Stimulated activated CD4-positive, alpha-beta T cell treated with anti-CD3 and anti-CD28 coated beads, Interleukin-2, amount 100 ng/mL, for 24 hours (primary cell): ENCODE results near the gene PKP3.
"Not testable (repeated sequence)": the region's sequence is repeated elsewhere in the genome, so short reads cannot be mapped to it uniquely, and the experiment has no call there.

ENCODE experiments used
- DNase-seq, 2 donors: peaks; one replicate each; pipeline ENCODE4 v3.0.0-alpha.2; 2020

PKP3 gene

GRCh38 chr11:377883-378500, 16.0 kb upstream of the PKP3 start:
- no peak for DNase-seq

GRCh38 chr11:379205-380094, 14.6 kb upstream of the PKP3 start:
- DNase-seq = no peak

- DNase-seq = no peak
Measured at GRCh38 chr11:380095-380480, 13.9 kb upstream of the PKP3 start.

- no peak for DNase-seq
Measured at GRCh38 chr11:380491-380890, 13.5 kb upstream of the PKP3 start.

- DNase-seq = no peak
Measured at GRCh38 chr11:380996-381395, 13.0 kb upstream of the PKP3 start.

DNA sequence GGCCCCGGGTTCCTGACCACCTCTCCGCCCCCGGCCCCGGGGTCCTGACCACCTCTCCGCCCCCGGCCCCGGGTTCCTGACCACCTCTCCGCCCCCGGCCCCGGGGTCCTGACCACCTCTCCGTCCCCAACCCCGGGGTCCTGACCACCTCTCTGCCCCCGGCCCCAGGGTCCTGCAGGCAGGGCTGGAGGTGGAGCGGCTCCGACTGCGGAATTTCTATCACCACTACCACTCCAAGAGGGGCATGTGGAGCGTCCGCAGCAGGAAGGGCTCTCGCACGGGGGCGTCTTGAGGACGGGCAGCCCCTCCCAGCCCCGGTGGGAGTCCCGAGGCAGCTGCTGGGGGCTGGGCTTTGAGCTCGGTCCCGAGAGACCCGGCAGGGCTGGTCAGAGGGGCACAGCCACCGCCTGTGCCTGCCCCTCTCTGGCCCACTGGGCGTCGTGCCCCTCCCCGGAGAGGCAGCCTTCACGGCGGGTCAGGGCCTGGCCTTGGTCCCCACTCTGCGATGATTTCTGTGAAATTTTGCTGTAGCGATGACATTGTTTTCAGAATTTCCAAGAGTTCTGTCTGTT, 12.4 kb upstream of the PKP3 start:
- no peak for DNase-seq

DNA sequence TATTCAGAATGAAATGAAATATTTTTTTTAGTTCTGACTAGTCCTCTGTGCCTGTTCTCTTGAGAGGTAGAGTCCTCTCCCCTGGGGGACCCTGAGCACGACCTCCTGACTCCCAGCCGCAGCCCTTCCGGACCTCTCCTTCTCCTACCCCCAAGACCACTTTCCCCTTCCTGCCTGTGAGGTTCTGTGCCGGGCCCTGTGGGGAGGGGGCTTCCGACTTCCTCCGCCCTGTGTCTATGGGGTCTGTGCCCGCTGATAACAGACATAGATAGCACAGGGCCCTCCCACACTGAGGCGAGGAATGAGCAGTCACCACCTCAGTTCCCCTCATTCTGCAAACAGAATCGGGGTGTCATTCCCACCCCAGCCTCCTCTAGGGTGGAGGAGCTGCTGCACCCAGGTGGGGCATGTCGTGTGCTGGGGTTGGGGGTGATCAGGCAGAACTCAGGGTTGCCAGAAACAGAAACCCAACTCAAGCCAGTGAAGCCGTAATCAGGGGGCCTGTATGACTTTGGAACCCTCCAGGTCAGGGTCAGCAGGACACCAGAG, 11.9 kb upstream of the PKP3 start:
- DNase-seq = no peak

- no peak for DNase-seq
Measured at GRCh38 chr11:383431-383830, 10.6 kb upstream of the PKP3 start.

GRCh38 chr11:384511-384910, 9.5 kb upstream of the PKP3 start:
- no peak for DNase-seq

- DNase-seq = no peak
Measured at GRCh38 chr11:385594-386351, 8.2 kb upstream of the PKP3 start.

- DNase-seq = no peak
Measured at GRCh38 chr11:386483-386882, 7.5 kb upstream of the PKP3 start.

DNA sequence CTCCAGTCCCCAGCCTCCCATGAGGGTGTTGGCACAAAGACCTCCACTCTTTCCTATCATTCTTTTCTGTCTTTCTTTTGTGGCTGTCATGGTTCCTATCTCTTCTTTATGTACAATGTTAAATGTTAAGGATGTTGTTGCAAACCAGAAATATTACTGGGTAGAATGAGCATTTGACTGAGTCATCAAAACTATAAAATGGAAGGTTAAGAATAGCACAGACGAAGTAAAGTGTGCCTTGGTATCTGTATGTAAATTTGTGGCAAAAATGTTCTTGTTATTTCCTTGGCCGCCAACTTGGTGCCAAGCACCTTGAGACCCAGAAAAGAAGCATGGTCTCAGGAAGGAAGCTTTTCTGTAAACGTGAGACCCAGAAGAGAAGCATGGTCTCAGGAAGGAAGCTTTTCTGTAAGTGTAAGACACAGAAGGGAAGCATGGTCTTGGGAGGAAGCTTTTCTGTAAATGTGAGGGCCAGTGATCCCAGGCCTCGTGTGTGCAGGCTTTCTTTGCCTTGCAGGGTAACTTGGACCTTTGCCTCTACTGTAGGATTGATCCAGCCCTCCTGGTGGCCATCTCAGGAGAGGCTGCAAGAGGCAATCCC, 6.7 kb upstream of the PKP3 start:
- DNase-seq = no peak

- DNase-seq = not testable (repeated sequence)
Measured at GRCh38 chr11:389369-389768, 4.6 kb upstream of the PKP3 start.

DNA sequence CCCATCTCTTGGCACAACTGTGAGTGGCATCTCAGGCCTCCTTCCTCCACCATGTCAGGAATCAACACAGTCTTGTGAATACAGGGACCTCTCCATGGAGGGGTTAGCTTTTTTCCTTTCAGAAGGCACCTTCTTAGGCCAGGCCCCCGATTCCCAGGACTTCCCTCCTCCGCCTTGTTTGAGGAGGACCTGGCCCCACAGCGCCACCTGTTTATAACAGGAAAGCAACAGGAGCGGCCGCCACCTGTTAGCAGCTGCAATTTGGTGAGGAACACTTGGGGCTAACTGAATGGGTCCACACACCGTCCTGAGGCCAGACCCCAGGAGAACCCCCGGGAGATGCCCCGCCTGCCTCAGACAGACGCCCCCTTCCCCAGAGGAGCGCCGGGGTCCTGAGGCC, 3.8 kb upstream of the PKP3 start:
- no peak for DNase-seq

DNA sequence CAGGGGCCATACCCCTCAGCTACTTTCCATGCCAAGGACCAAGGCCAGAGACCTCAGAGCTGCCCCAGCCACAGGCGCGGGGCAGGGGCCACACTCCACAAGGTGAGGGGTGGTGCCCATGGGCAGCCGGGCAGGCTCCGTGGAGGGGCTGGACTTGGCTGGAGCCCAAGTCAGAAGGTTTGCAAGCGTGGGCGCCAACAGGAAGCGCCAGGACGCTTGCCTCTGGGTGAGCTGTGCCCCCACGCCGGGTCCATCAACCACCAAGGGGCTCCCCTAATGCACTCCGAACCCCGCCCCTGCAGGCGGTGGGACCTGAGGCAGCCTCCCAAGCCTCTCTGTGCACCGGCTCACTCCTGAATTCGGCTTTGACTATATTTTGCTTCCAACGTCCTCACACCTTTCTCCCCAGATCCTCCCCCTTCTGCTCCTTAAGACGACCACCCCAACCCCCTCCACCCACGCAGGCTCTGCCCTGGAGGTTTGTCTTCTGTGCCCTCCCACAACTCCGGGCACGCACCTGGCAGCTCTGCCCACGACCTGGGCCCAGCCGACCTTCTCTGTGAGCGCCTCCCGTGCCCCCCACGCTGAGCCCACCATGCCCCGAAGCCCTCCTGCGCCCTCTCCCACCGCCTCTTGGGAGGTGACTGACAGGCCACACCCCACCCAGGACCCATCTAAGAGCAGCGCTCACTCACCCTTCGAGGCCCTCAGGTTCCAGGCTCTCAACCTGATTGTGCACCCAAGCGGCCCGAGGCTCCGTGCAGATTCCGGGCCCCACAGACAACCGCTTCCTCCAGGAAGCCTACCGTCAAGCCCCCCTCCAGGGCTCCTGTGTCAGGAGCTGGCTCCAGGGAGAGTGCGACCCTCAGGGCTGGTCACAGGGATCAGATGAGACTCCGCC, 2.6 kb upstream of the PKP3 start:
- no peak for DNase-seq

DNA sequence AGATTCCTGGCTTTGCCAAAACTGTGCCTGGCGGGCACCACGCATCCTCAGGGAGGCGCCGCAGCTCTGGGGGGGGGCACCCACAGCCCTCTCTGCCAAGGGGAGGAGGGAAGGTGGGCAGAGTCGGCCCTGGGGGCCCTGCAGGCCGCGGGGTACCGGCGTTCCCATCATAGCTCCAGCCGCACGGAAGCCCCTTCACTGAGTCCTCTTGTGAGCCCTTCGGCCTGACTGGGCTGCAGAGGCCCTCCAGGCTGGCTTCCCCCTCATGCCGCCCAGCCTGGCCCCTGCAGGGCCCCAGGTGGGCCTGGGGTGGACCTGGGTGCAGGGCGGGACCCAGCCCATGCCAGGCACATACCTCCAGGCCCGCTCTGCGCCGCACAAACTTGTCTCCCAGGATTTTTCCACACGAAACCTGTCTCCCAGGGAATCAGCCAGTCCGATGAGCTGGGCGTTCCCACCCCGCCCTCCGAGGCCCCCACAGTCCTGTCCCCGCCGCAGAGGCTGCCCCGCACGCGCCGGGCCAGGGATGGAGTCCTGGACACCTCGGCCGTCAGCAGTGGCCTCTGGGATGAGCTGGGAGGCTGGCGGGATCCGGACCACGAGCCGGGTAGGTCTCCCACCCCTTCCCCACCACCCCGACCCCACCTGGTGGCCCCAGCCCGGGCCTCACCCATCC, 1.8 kb upstream of the PKP3 start:
- DNase-seq = no peak

GRCh38 chr11:393219-394033, 583 bp upstream of the PKP3 start:
- DNase-seq = peak in 1 of 2 donors; percentile 36

DNA sequence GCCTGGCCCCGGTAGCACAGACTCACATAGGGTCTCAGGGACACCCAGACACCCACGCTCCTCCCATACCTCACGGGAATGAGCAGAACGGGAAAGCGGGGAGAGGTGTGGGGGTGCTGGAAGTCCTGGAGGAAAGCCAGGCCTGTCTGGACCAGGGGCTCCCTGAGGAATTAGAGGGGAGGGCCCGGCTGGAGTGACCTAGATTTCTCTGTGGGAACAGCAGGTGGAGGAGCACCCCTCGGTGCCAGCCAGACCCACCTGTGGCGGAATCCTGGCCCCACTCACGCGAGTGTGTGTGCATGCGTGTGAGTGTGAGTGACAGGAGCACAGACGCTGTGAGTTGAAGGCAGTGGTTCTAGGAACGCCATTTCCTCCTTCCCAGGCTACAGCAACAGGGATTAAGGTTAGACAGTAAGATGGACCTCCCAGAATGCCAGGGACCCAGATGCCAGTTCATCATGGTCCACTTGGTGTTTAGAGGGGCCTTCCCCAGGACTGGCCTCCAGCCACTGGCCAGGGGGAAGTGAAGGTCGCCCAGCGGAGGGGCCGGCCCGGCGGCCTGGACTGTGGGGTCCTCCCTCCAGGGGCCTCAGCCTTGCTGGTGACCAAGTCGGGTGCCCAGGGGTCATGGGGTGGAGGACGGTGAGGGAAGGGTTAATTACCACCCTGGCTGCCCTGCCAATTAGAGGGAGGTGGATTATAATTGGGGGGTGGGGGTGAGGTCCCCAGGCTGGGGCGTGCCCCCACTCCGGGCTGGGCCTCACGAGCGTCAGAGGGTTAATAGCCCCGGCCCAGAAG, 1.0 kb downstream of the PKP3 start:
- DNase-seq = no peak

DNA sequence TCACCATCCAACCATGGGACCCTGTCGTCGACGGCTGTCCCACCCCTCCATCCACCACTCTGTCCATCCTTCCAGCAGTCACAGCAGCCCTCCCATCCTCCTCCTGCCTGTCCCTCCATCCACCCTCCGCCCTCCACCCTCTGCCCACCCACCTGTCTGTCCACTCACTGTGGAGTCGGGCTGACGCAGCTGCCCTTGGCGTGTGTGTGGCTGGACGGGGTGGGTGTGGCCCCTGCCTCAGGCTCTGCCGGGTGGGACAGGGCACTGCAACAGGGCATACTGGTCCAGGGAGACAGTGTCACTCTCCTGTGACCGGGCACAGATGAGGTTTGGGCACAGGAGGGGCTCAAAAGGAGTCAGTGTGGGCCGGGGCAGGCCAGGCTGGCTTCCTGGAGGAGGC, 1.9 kb downstream of the PKP3 start:
- DNase-seq = no peak
